Heart right ventricle (tissue), 16 donors: ENCODE data around the gene PHLPP1. TPM values are rescaled to one million over a fixed set of nuclear protein-coding genes. Genes with fewer than 3 reads are reported as not detected.

Experiments
- ATAC-seq, 8 donors: fragments of 200-7000 bp; cut with Tn5 transposase; one replicate each; pipeline ENCODE4 v1.9.1; 2020; ENCODE audit warnings: mild to moderate bottlenecking in 8 of 8, moderate library complexity in 8 of 8, moderate number of reproducible peaks in 1 of 8
- DNase-seq, 2 donors: peaks; one replicate each; pipeline ENCODE4 v3.0.0-alpha.2; 2020
- H3K27ac ChIP-seq, 10 donors: fragments of 200-600 bp; sonication (generic) in 2 of 10; one replicate each; pipeline versions ENCODE4 v1.5.0 to v1.8.0; 2020 to 2022; ENCODE audit warnings: mild to moderate bottlenecking in 3 of 10
- H3K27me3 ChIP-seq, 7 donors: fragments of 200-600 bp; one replicate each; pipeline ENCODE4 v1.8.0; 2021 to 2022; ENCODE audit warnings: mild to moderate bottlenecking in 2 of 7
- H3K36me3 ChIP-seq, 9 donors: fragments of 200-600 bp; sonication (generic) in 1 of 9; one replicate each; pipeline versions ENCODE4 v1.5.0 to v1.8.0; 2020 to 2022; ENCODE audit warnings: mild to moderate bottlenecking in 2 of 9
- H3K4me1 ChIP-seq, 9 donors: fragments of 200-600 bp; sonication (generic) in 1 of 9; one replicate each; pipeline versions ENCODE4 v1.5.0 to v1.8.0; 2020 to 2022; ENCODE audit warnings: mild to moderate bottlenecking in 4 of 9
- H3K4me3 ChIP-seq, 10 donors: fragments of 200-600 bp; sonication (generic) in 2 of 10; one replicate each; pipeline versions ENCODE4 v1.5.0 to v1.8.0; 2020 to 2022; ENCODE audit warnings: mild to moderate bottlenecking in 7 of 10, moderate library complexity in 2 of 10
- H3K9me3 ChIP-seq, 11 donors: fragments of 200-600 bp in 10 of 11; sonication (generic) in 2 of 11; one replicate each; pipeline versions ENCODE4 v1.5.0 to v1.8.0; 2013 to 2022; ENCODE audit warnings: mild to moderate bottlenecking in 2 of 11, control low read depth in 1 of 11, moderate library complexity in 1 of 11
- WGBS, 2 donors: extraction: QIAGEN DNeasy Blood & Tissue Kit; methylation state at CpG; one replicate each; pipeline ENCODE4 v1.1.7; 2013; ENCODE audit warnings: inconsistent platforms in 1 of 2; 5-methylcytosine and 5-hydroxymethylcytosine counted together
- intact Hi-C, 10 donors: fragments of 100-400 bp; cut with DNase I; formaldehyde crosslinking; loops; one replicate each; pipeline versions ENCODE4 v1.11.1 to v1.14.2; 2022
- polyA plus RNA-seq, 2 donors: library from polyadenylated mRNA; stranded (reverse); fragments of 200-250 nt; gene quantifications; one replicate each; pipeline ENCODE4 v1.2.3, GENCODE V29; 2013
- total RNA-seq, 10 donors: library from RNA; stranded (reverse); fragmentation: NEBNext Ultra II Directional in 3 of 10; extraction: Animal tissue kit (Norgen Biotek cat#: 25700) in 3 of 10; gene quantifications; one replicate each; pipeline versions ENCODE4 v1.2.1 to v1.2.4, GENCODE V29; 2021 to 2023
- TF ChIP-seq, protein P1 (sequence below), 9 donors: fragments of 200-600 bp; sonication (generic) in 2 of 9; IDR thresholded peaks; one replicate each; pipeline versions ENCODE4 v1.5.0 to v1.8.0; 2021 to 2022; ENCODE audit warnings: antibody characterized with exemption in 9 of 9, mild to moderate bottlenecking in 5 of 9, moderate library complexity in 1 of 9
- donor health status: Arrhythmogenic right ventricular cardiomyopathy.
- donor health status: ischemic (EF 13 %, LVEDD 7.1; RV severe dilation, severe dysfunction).
- donor health status: healthy with polysubstance abuse.
- donor health status: DM: no; HTN: yes; CAD: no.
- donor health status: DM: no; HTN: no; CAD: no.
- donor health status: ischemic (EF 25% LVEDD 6.9; RV normal size, moderate dysfunction).
- donor health status: ischemic (EF 25% LVEDD 5.7; RV mildly dilated, moderate dysfunction).
- donor health status: healthy.
- donor health status: DM: yes; HTN: yes; CAD: no.
- donor health status: Ischemic cardiomyopathy.
- donor health status: ischemic (EF 35%, LVEDD 5.7; RV mildly dilated, moderate dysfunction).
- donor health status: nonischemic (EF 11% LVEDD 7.7; RV severe dilation, severe dysfunction).
- donor health status: DM: yes; HTN: yes; CAD: no.
- donor health status: PGD.
- donor health status: ischemic (EF 29% LVEDD 5.4; RV normal size, mild dysfunction).
- donor health status: nonischemic (EF 23%, LVEDD 6.1; RV moderate dilation, normal function).

PHLPP1 gene
- total and polyA plus RNA-seq, 12 donors, result 1.8 to 10.7 (median 8.0) TPM

DNA sequence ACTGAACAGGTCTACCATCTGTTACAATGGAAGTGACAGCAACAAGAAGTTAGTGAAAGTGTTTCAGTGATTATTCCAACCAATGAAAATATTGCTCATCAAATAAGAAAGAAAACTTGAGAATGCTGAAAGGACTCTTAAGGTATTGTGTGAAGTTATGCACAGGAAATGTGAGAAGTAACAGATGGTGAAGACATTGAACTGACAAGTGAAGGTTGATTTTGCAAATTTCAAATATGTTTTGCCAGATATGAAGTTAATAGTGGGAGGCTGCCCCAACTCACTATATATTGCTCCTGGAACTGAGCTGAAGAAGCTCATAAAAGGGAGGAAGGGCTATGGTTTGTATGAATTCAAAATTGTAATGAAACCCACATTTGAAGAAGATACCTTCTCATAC lies 97.5 kb downstream of the PHLPP1 start:
- no peak for DNase-seq
- ATAC-seq, result no peak
- Histone ChIP-seq H3K4me3 (no peak overlapping the region), H3K27ac (no peak overlapping the region), H3K9me3 (no peaks in the 10 kb centered on the region), H3K27me3 (no peaks in the 10 kb centered on the region), H3K4me1 (peaks cover 0 to 32% (median 17%) of the 10 kb centered on the region in 9 donors), H3K36me3 (no peaks in the 10 kb centered on the region)
- TF ChIP-seq, protein P1, sequence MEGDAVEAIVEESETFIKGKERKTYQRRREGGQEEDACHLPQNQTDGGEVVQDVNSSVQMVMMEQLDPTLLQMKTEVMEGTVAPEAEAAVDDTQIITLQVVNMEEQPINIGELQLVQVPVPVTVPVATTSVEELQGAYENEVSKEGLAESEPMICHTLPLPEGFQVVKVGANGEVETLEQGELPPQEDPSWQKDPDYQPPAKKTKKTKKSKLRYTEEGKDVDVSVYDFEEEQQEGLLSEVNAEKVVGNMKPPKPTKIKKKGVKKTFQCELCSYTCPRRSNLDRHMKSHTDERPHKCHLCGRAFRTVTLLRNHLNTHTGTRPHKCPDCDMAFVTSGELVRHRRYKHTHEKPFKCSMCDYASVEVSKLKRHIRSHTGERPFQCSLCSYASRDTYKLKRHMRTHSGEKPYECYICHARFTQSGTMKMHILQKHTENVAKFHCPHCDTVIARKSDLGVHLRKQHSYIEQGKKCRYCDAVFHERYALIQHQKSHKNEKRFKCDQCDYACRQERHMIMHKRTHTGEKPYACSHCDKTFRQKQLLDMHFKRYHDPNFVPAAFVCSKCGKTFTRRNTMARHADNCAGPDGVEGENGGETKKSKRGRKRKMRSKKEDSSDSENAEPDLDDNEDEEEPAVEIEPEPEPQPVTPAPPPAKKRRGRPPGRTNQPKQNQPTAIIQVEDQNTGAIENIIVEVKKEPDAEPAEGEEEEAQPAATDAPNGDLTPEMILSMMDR (IDR thresholded peaks at IDR 0.05), result no peak
- intact Hi-C loops, result loop anchor here in 1 of 10 donors (10.0 kb wide), 1 partner anchor 122 kb away; no protein-coding TSS in a partner anchor

GRCh38 chr18:62814132-62814759 lies 98.9 kb downstream of the PHLPP1 start:
- no peak overlapping the region for H3K4me3 ChIP-seq
- peak in 1 of 8 donors; percentile 41 for ATAC-seq
- H3K36me3 ChIP-seq, result no peaks in the 10 kb centered on the region
- H3K27me3 ChIP-seq, result no peaks in the 10 kb centered on the region
- DNase-seq, result no peak
- H3K27ac ChIP-seq, result no peak overlapping the region
- peaks cover 0 to 32% (median 17%) of the 10 kb centered on the region in 9 donors for H3K4me1 ChIP-seq
- H3K9me3 ChIP-seq, result no peaks in the 10 kb centered on the region
- intact Hi-C loops, result loop anchor here in 1 of 10 donors (10.0 kb wide), 1 partner anchor 121 kb away; no protein-coding TSS in a partner anchor
- TF ChIP-seq, protein P1 (IDR thresholded peaks at IDR 0.05), result no peak
- WGBS, 2 donors, result 50 to 62% methylated on average over 2 of the region's 2 CpGs

GRCh38 chr18:62825382-62825781 lies 110.0 kb downstream of the PHLPP1 start:
- no peaks in the 10 kb centered on the region for H3K9me3 ChIP-seq
- H3K4me1 ChIP-seq, result peaks cover 0 to 24% (median 11%) of the 10 kb centered on the region in 9 donors
- intact Hi-C loops, result no loop called here
- peaks cover 0 to 6% (median 0%) of the 10 kb centered on the region in 9 donors for H3K36me3 ChIP-seq
- H3K27me3 ChIP-seq, result no peaks in the 10 kb centered on the region
- TF ChIP-seq, protein P1 (IDR thresholded peaks at IDR 0.05), result no peak
- H3K27ac ChIP-seq, result no peak overlapping the region
- ATAC-seq, result no peak
- no peak for DNase-seq
- WGBS, 2 donors, result 97 to 100% methylated on average over 1 of the region's 1 CpG
- no peak overlapping the region for H3K4me3 ChIP-seq

- peak in 2 of 8 donors; percentile 25 to 29 for ATAC-seq
- TF ChIP-seq, protein P1 (IDR thresholded peaks at IDR 0.05), result no peak
- H3K36me3 ChIP-seq, result peaks cover 0 to 13% (median 0%) of the 10 kb centered on the region in 9 donors
- H3K4me3 ChIP-seq, result no peak overlapping the region
- peaks cover 0 to 30% (median 16%) of the 10 kb centered on the region in 9 donors for H3K4me1 ChIP-seq
- intact Hi-C loops, result no loop called here
- DNase-seq, result no peak
- H3K27ac ChIP-seq, result no peak overlapping the region
- H3K9me3 ChIP-seq, result no peaks in the 10 kb centered on the region
- no peaks in the 10 kb centered on the region for H3K27me3 ChIP-seq
These were observed 112.1 kb downstream of the PHLPP1 start for GRCh38 chr18:62827397-62827796.
